GM12878 (cell line): ENCODE results near the gene PRRC2B. TPM values are rescaled to one million over a fixed set of nuclear protein-coding genes. Genes with fewer than 3 reads are reported as not detected.
A peak's percentile ranks its signal among the peaks of the same experiment; 100 is the strongest.

Experiments
- ATAC-seq: fragments of 200-7000 bp; cut with Tn5 transposase; 3 replicates; pipeline ENCODE4 v1.9.1; 2020; ENCODE audit warnings: mild to moderate bottlenecking, moderate library complexity
- BruUV-seq: library from RNA; stranded (reverse); fragments of 400-500 nt; replicated peaks from 2 replicates; lab custom pipeline; 2021; lab: Mats Ljungman, UMichigan
- CTCF ChIA-PET: fragments of 300-600 bp; sonication (Branson Sonifier 250); formaldehyde crosslinking; extraction: SDS; loops from one replicate; lab custom pipeline; 2021; ENCODE audit warnings: inconsistent platforms; lab: Yijun Ruan, JAX
- POLR2A ChIA-PET: fragments of 350-600 bp; formaldehyde crosslinking; extraction: SDS; loops from one replicate; lab custom pipeline; 2021; ENCODE audit warnings: inconsistent platforms; lab: Charles Lee
- RAD21 ChIA-PET: fragments of 300-600 bp; sonication (Branson Sonifier 250); formaldehyde crosslinking; loops from one replicate; lab custom pipeline; 2023; ENCODE audit warnings: antibody characterized with exemption; ENCODE audit not compliant: unreplicated experiment; lab: Charles Lee
- SMC1A ChIA-PET: fragments of 300-600 bp; sonication (Branson Sonifier 250); formaldehyde crosslinking; loops from one replicate; lab custom pipeline; 2023; ENCODE audit not compliant: unreplicated experiment, uncharacterized antibody; lab: Charles Lee
- DNase-seq: peaks from one replicate; pipeline ENCODE4 v3.0.0-alpha.2; 2011; ENCODE audit warnings: low read depth, low spot score
- FAIRE-seq: peaks from 3 replicates; lab custom pipeline; 2011; peaks lifted over from hg19 to GRCh38; lab: Jason Lieb, UNC
- H2AFZ ChIP-seq: 2 replicates; pipeline ENCODE4 v1.6.0; 2011; ENCODE audit warnings: low read depth, low read length, control low read depth; ENCODE audit not compliant: control insufficient read depth
- H3K27ac ChIP-seq: 2 replicates; pipeline ENCODE4 v1.5.1; 2011; ENCODE audit warnings: control low read depth; ENCODE audit not compliant: control insufficient read depth, insufficient read depth
- H3K27me3 ChIP-seq, 2 experiments: replicated peaks in 1 of 2; 2 replicates each; pipeline versions ENCODE4 v1.6.0 to v1.6.1; 2011; ENCODE audit warnings: low read length in 1 of 2; ENCODE audit not compliant: control insufficient read depth in 2 of 2, insufficient read depth in 2 of 2
- H3K36me3 ChIP-seq, 2 experiments: 2 replicates each; pipeline ENCODE4 v1.5.1; 2011; ENCODE audit warnings: low read length in 1 of 2; ENCODE audit not compliant: control insufficient read depth in 2 of 2, insufficient read depth in 2 of 2
- H3K4me1 ChIP-seq: 2 replicates; pipeline ENCODE4 v1.6.1; 2011; ENCODE audit warnings: mild to moderate bottlenecking, low read length, moderate library complexity, mixed read lengths; ENCODE audit not compliant: control insufficient read depth, insufficient read depth
- H3K4me2 ChIP-seq: 2 replicates; pipeline ENCODE4 v1.6.0; 2011; ENCODE audit warnings: control low read depth; ENCODE audit not compliant: control insufficient read depth, insufficient read depth
- H3K4me3 ChIP-seq: fragments of 200-600 bp; sonication (generic); 2 replicates; pipeline ENCODE4 v1.5.1; 2016
- H3K79me2 ChIP-seq: 2 replicates; pipeline ENCODE4 v1.6.0; 2011; ENCODE audit warnings: low read length; ENCODE audit not compliant: control insufficient read depth, insufficient read depth
- H3K9ac ChIP-seq: 2 replicates; pipeline ENCODE4 v1.8.0; 2011; ENCODE audit warnings: low read length, control low read depth, mixed read lengths; ENCODE audit not compliant: control insufficient read depth, insufficient read depth
- H3K9me3 ChIP-seq: replicated peaks from 3 replicates; pipeline ENCODE4 v1.5.1; 2011; ENCODE audit warnings: mild to moderate bottlenecking, low read length; ENCODE audit not compliant: control insufficient read depth, insufficient read depth
- H4K20me1 ChIP-seq: 2 replicates; pipeline ENCODE4 v1.6.0; 2011; ENCODE audit not compliant: control insufficient read depth, insufficient read depth
- CREM ChIP-seq: IDR thresholded peaks from 2 replicates; pipeline ENCODE4 v1.6.1; 2014; ENCODE audit warnings: antibody characterized with exemption, low read depth
- PML ChIP-seq: IDR thresholded peaks from 2 replicates; pipeline ENCODE4 v1.6.1; 2012; ENCODE audit warnings: low read length, inconsistent platforms
- SPI1 ChIP-seq: IDR thresholded peaks from 2 replicates; pipeline ENCODE4 v1.6.1; 2011; ENCODE audit warnings: low read depth, mild to moderate bottlenecking, low read length, moderate library complexity, borderline replicate concordance; ENCODE audit not compliant: insufficient read depth
- WRNIP1 ChIP-seq: IDR thresholded peaks from 2 replicates; pipeline ENCODE4 v1.6.1; 2011; ENCODE audit warnings: low read depth, low read length, improper control_type of control experiment, borderline replicate concordance
- YY1 ChIP-seq: IDR thresholded peaks from 2 replicates; pipeline ENCODE4 v1.6.1; 2011; ENCODE audit warnings: low read depth, mild to moderate bottlenecking, low read length
- WGBS: methylation state at CpG from one replicate; pipeline ENCODE4 v1.1.6; 2016; ENCODE audit warnings: low lambda C conversion rate; ENCODE audit not compliant: insufficient replicate concordance, insufficient coverage; ENCODE audit errors: missing lambda C conversion rate; 5-methylcytosine and 5-hydroxymethylcytosine counted together
- in situ Hi-C: fragments of 300-500 bp; cut with MboI; formaldehyde crosslinking; loops from 9 replicates; pipeline ENCODE4 v1.14.3; 2018; ENCODE audit warnings: mixed read lengths
- intact Hi-C: fragments of 100-400 bp; cut with micrococcal nuclease; formaldehyde crosslinking; loops from one replicate; pipeline ENCODE4 v1.14.2; 2022; ENCODE audit not compliant: unreplicated experiment
- polyA plus RNA-seq, 11 experiments: library from polyadenylated mRNA; depleted of rRNA in 4 of 11; unstranded in 6 of 11; stranded (reverse) in 5 of 11; fragments of >200 nt; fragmentation: Nextera tagmentation in 4 of 11; fragmentation: Illumina TruSeq in 1 of 11; extraction: Ambion mirVana in 4 of 11; extraction: Trizol in 1 of 11; gene quantifications; 1 replicate in 1 of 11; 2 replicates in 10 of 11; pipeline versions ENCODE4 v1.2.1 to v1.2.3, GENCODE V29; 2011 to 2016; ENCODE audit warnings: inconsistent platforms in 2 of 11, missing spikeins in 2 of 11, low read depth in 1 of 11
- total RNA-seq, 4 experiments: library from RNA; depleted of rRNA in 3 of 4; stranded (reverse); fragments of >200 nt in 3 of 4; fragmentation: Illumina TruSeq in 1 of 4; extraction: Trizol in 1 of 4; gene quantifications; 2 replicates each; pipeline versions ENCODE4 v1.2.1 to v1.2.3, GENCODE V29; 2013 to 2021
- TF ChIP-seq, protein P1 (sequence below): IDR thresholded peaks from 2 replicates; pipeline ENCODE4 v1.6.1; 2011; ENCODE audit warnings: borderline replicate concordance, low read depth, mild to moderate bottlenecking, moderate library complexity, mixed read lengths, low read length; ENCODE audit not compliant: insufficient read depth; ENCODE audit errors: extremely low read length

Gene PRRC2B
- total and polyA plus RNA-seq, 10 of the 15 experiments (the other 5 are each of a cell fraction or from before 2014, with no cell fraction given), result 0.84 to 155 (median 28.7) TPM

DNA sequence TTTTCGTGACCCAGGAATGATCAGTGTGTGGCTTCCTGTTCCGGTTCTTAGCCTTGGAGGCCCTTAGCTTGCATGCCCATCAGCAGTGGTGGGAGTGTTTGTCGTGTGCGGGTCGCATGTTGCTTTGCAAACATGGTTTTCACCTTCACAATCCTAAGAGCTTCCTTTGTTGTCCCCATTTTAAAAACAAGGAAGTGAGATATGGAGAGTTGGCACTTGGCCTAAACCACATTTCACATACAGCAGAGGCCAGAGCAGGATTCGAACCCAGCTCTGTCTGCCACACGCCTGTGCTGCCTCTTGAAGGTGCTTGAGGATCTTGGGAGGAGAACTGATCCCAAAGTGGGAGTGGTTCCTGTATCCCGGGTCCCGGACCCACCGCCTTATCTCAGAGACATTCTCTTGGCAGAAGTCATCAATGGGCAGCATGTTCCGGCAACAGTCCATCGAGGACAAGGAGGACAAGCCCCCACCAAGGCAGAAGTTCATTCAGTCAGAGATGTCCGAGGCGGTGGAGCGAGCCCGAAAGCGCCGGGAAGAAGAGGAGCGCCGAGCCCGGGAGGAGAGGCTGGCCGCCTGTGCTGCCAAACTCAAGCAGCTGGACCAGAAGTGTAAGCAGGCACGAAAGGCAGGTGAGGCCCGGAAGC, 70.6 kb downstream of the PRRC2B start:
- WGBS, result 97% methylated on average over 21 of the region's 24 CpGs
- no peak for ATAC-seq
- no peak for TF ChIP-seq PML
- TF ChIP-seq SPI1, result peak; percentile 56; the same call in 1 of the 2 replicates
- no peak for TF ChIP-seq YY1
- TF ChIP-seq, protein P1, sequence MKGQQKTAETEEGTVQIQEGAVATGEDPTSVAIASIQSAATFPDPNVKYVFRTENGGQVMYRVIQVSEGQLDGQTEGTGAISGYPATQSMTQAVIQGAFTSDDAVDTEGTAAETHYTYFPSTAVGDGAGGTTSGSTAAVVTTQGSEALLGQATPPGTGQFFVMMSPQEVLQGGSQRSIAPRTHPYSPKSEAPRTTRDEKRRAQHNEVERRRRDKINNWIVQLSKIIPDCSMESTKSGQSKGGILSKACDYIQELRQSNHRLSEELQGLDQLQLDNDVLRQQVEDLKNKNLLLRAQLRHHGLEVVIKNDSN, result no peak
- TF ChIP-seq WRNIP1, result no peak
- TF ChIP-seq CREM, result no peak
- TF ChIP-seq, all 136 proteins: peak for 1
- in situ Hi-C loops, result no loop called here
- RAD21 ChIA-PET, result interaction anchor here (1.0 kb wide), 1 partner anchor 92 kb away, joined by 3 read pairs; no protein-coding TSS in a partner anchor
- no peaks in the 10 kb centered on the region for H3K27me3 ChIP-seq
- intact Hi-C loops, result no loop called here
- no peak overlapping the region for H2AFZ ChIP-seq
- no peaks in the 10 kb centered on the region for H3K9me3 ChIP-seq
- SMC1A ChIA-PET, result interaction anchor here (1.1 kb wide), 1 partner anchor 49 kb away, joined by 3 read pairs; no protein-coding TSS in a partner anchor
- H3K36me3 ChIP-seq, result peaks cover 35 to 43% of the 10 kb centered on the region in 2 experiments
- CTCF ChIA-PET, result no interaction called here
- no peak overlapping the region for H3K27ac ChIP-seq
- FAIRE-seq (no peak), DNase-seq (no peak)
- no peaks in the 10 kb centered on the region for H3K4me1 ChIP-seq
- no TSS peak for BruUV-seq
- no peaks in the 10 kb centered on the region for H3K79me2 ChIP-seq
- POLR2A ChIA-PET, result no interaction called here
- H4K20me1 ChIP-seq, result no peaks in the 10 kb centered on the region
- H3K9ac ChIP-seq, result no peak overlapping the region
- no peak overlapping the region for H3K4me2 ChIP-seq
- no peak overlapping the region for H3K4me3 ChIP-seq
